ENCODE data around the gene SKP1.

DNA sequence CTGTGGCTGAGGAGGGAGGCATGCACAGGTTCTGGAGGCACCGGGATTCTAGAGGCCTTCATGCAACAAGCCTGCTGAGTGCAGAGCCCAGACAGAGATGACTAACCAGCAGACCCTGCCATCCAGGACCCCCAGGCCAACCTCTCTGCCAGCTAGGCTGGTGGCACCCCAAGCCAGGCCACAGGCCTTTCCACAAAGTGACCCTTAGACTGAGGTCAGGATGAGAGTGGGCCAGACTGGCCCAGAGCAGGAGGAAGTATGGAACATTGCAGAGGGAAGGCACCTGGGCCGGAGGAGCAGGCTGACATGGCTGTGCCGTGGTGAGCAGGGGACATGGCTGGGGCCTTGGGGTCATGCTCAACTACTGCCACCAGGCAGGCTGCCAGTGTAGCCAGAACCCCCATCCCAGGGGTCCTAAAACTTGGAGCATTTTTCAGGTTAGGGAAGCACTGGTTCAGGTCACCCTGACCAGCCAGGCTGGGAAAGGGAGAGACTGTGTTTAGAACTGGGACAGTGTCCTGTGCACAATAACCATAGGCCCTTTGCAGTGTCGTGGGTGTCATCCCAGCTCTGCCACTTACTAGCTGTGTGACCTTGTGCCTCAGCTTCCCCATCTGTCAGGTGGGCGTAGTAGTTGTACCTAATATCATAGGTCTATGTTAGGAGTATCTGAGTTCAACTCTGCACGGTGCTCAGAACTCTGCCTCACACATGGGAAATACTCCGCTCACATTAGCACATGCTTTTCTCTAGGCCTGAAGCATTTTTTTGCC is 45.0 kb downstream of the SKP1 start:
- TF ChIP-seq POLR2A (IDR thresholded peaks at IDR 0.05) = no peak
- TF ChIP-seq, protein P1, sequence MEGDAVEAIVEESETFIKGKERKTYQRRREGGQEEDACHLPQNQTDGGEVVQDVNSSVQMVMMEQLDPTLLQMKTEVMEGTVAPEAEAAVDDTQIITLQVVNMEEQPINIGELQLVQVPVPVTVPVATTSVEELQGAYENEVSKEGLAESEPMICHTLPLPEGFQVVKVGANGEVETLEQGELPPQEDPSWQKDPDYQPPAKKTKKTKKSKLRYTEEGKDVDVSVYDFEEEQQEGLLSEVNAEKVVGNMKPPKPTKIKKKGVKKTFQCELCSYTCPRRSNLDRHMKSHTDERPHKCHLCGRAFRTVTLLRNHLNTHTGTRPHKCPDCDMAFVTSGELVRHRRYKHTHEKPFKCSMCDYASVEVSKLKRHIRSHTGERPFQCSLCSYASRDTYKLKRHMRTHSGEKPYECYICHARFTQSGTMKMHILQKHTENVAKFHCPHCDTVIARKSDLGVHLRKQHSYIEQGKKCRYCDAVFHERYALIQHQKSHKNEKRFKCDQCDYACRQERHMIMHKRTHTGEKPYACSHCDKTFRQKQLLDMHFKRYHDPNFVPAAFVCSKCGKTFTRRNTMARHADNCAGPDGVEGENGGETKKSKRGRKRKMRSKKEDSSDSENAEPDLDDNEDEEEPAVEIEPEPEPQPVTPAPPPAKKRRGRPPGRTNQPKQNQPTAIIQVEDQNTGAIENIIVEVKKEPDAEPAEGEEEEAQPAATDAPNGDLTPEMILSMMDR (IDR thresholded peaks at IDR 0.05) = no peak
- no peak for TF ChIP-seq POLR2AphosphoS5 (IDR thresholded peaks at IDR 0.05)
